ENCODE results near the gene ASIC3. TPM values are rescaled to one million over a fixed set of nuclear protein-coding genes. Genes with fewer than 3 reads are reported as not detected.

Gene ASIC3
- total and polyA plus RNA-seq, 10 donors: 1.1 to 5.0 (median 2.8) TPM

- intact Hi-C loops (cut with DNase I; ENCODE audit: low total_unique reads): no loop called here
- no peaks in the 10 kb centered on the region for H3K9me3 ChIP-seq
- peak overlapping the region in 7 of 8 donors; percentile 0 to 85 (median 77) for H3K27ac ChIP-seq
- no peak for DNase-seq
- peaks cover 0 to 55% (median 0%) of the 10 kb centered on the region in 6 donors for H3K36me3 ChIP-seq
- WGBS, 5 donors: 38 to 59% (median 43%) methylated on average over 19 to 23 of the region's 23 CpGs
- peak overlapping the region in 4 of 8 donors; percentile 37 to 68 (median 41) for H3K4me3 ChIP-seq
- peak in 2 of 3 donors; percentile 1 to 6 for TF ChIP-seq POLR2AphosphoS5 (IDR thresholded peaks at IDR 0.05)
- TF ChIP-seq POLR2A (IDR thresholded peaks at IDR 0.05): no peak
- peak in 5 of 11 experiments; percentile 23 to 37 (median 25) for TF ChIP-seq CTCF (IDR thresholded peaks at IDR 0.05 in 8 of 11, conservative IDR thresholded peaks at IDR 0.05 in 3 of 11)
- H3K4me1 ChIP-seq: peaks cover 56 to 100% (median 82%) of the 10 kb centered on the region in 6 donors
- peaks cover 0 to 46% (median under 1%) of the 10 kb centered on the region in 7 donors for H3K27me3 ChIP-seq (replicated peaks in 1 of 7)
These were observed 35.4 kb upstream of the ASIC3 start for GRCh38 chr7:151012911-151013347.

- H3K27ac ChIP-seq: peak overlapping the region in 6 of 8 donors; percentile 46 to 85 (median 78)
- peaks cover 0 to 55% (median 0%) of the 10 kb centered on the region in 6 donors for H3K36me3 ChIP-seq
- H3K27me3 ChIP-seq (replicated peaks in 1 of 7): peaks cover 0 to 48% (median 4%) of the 10 kb centered on the region in 7 donors
- H3K4me1 ChIP-seq: peaks cover 56 to 100% (median 82%) of the 10 kb centered on the region in 6 donors
- DNase-seq: no peak
- 17 to 35% (median 27%) methylated on average over 11 to 26 of the region's 26 CpGs for WGBS, 5 donors
- H3K4me3 ChIP-seq: peak overlapping the region in 7 of 8 donors; percentile 32 to 68 (median 39)
- no peak for TF ChIP-seq POLR2A (IDR thresholded peaks at IDR 0.05)
- no peak for TF ChIP-seq POLR2AphosphoS5 (IDR thresholded peaks at IDR 0.05)
- no peak for TF ChIP-seq CTCF (IDR thresholded peaks at IDR 0.05 in 8 of 11, conservative IDR thresholded peaks at IDR 0.05 in 3 of 11)
- no peaks in the 10 kb centered on the region for H3K9me3 ChIP-seq
- intact Hi-C loops (cut with DNase I; ENCODE audit: low total_unique reads): no loop called here
These were observed 35.0 kb upstream of the ASIC3 start for GRCh38 chr7:151013356-151013732.

- Histone ChIP-seq H3K9me3 (no peaks in the 10 kb centered on the region), H3K4me3 (peak overlapping the region; percentile 16 to 68 (median 38)), H3K36me3 (peaks cover 0 to 51% (median 0%) of the 10 kb centered on the region in 6 donors), H3K4me1 (peaks cover 54 to 100% (median 82%) of the 10 kb centered on the region in 6 donors), H3K27me3 (replicated peaks in 1 of 7) (peaks cover 0 to 48% (median 10%) of the 10 kb centered on the region in 7 donors), H3K27ac (peak overlapping the region; percentile 36 to 85 (median 77))
- intact Hi-C loops (cut with DNase I; ENCODE audit: low total_unique reads): no loop called here
- peak; percentile 94 for DNase-seq
- WGBS, 5 donors: 14 to 27% (median 21%) methylated on average over 22 to 55 of the region's 55 CpGs
- TF ChIP-seq POLR2A (IDR thresholded peaks at IDR 0.05) (no peak), POLR2AphosphoS5 (IDR thresholded peaks at IDR 0.05) (peak; percentile 75 to 85 (median 79)), CTCF (IDR thresholded peaks at IDR 0.05 in 8 of 11, conservative IDR thresholded peaks at IDR 0.05 in 3 of 11) (peak in 2 of 11 experiments; percentile 14 to 19)
These were observed 34.4 kb upstream of the ASIC3 start for GRCh38 chr7:151013733-151014497.

GRCh38 chr7:151014950-151015349 lies 33.4 kb upstream of the ASIC3 start:
- TF ChIP-seq POLR2AphosphoS5 (IDR thresholded peaks at IDR 0.05) (peak in 1 of 3 donors; percentile 24), POLR2A (IDR thresholded peaks at IDR 0.05) (no peak)
- peaks cover 51 to 97% (median 78%) of the 10 kb centered on the region in 6 donors for H3K4me1 ChIP-seq
- peak overlapping the region in 4 of 8 donors; percentile 9 to 85 (median 78) for H3K27ac ChIP-seq
- peaks cover 0 to 55% (median 20%) of the 10 kb centered on the region in 7 donors for H3K27me3 ChIP-seq (replicated peaks in 1 of 7)
- H3K9me3 ChIP-seq: no peaks in the 10 kb centered on the region
- no peak overlapping the region for H3K4me3 ChIP-seq
- WGBS, 5 donors: 53 to 73% (median 69%) methylated on average over 8 of the region's 8 CpGs
- H3K36me3 ChIP-seq: peaks cover 0 to 41% (median 0%) of the 10 kb centered on the region in 6 donors
- no peak for DNase-seq
- intact Hi-C loops (cut with DNase I; ENCODE audit: low total_unique reads): no loop called here
